Liver (tissue), 3 donors: ENCODE measurements around the gene TMEM119.

Experiments used
- CTCF ChIP-seq: fragments of 150-350 bp; IDR thresholded peaks from 2 replicates; pipeline ENCODE4 v1.5.1; 2017; ENCODE audit warnings: improper control_type of control experiment, low read depth, low read length; ENCODE audit not compliant: missing input control
- EGR1 ChIP-seq, 2 donors: IDR thresholded peaks; 2 replicates each; pipeline ENCODE4 v1.6.1; 2016 to 2018; ENCODE audit warnings: antibody characterized with exemption in 2 of 2, low read depth in 2 of 2
- FOXA1 ChIP-seq: IDR thresholded peaks from 2 replicates; pipeline ENCODE4 v1.6.1; 2016; ENCODE audit warnings: antibody characterized with exemption
- GABPA ChIP-seq, 2 donors: IDR thresholded peaks in 1 of 2; conservative IDR thresholded peaks in 1 of 2; 2 replicates each; pipeline ENCODE4 v1.6.1; 2016; ENCODE audit warnings: antibody characterized with exemption in 2 of 2, mild to moderate bottlenecking in 1 of 2, moderate library complexity in 1 of 2
- HNF4A ChIP-seq, 2 donors: conservative IDR thresholded peaks; 2 replicates each; pipeline ENCODE4 v1.6.1; 2016; ENCODE audit warnings: antibody characterized with exemption in 2 of 2, mild to moderate bottlenecking in 2 of 2
- SP1 ChIP-seq: IDR thresholded peaks from 2 replicates; pipeline ENCODE4 v1.6.1; 2018; ENCODE audit warnings: antibody characterized with exemption, mild to moderate bottlenecking
- YY1 ChIP-seq: IDR thresholded peaks from 2 replicates; pipeline ENCODE4 v1.6.1; 2016; ENCODE audit warnings: antibody characterized with exemption, mild to moderate bottlenecking
- TF ChIP-seq, protein P1 (sequence below): IDR thresholded peaks from 2 replicates; pipeline ENCODE4 v1.6.1; 2016; ENCODE audit warnings: antibody characterized with exemption, mild to moderate bottlenecking
- donor health status: healthy.
- donor health status: healthy.

DNA sequence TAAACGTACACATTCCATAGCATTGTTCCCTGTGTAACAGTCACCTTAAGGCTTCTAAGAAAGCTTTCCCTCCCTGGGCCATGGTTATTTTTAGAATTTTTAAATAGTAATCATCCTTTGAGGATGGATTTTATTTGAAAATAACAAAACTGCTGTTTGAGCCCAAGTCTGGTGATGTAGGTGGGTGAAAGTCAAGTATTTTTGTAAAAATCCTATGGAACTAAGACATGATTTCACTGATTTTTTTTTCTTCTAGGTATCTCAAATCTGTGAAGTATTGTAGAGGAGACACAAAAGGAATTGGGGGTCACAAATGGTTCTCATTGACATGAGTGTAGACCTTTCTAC, 34.1 kb downstream of the TMEM119 start:
- no peak for TF ChIP-seq CTCF
- TF ChIP-seq, protein P1, sequence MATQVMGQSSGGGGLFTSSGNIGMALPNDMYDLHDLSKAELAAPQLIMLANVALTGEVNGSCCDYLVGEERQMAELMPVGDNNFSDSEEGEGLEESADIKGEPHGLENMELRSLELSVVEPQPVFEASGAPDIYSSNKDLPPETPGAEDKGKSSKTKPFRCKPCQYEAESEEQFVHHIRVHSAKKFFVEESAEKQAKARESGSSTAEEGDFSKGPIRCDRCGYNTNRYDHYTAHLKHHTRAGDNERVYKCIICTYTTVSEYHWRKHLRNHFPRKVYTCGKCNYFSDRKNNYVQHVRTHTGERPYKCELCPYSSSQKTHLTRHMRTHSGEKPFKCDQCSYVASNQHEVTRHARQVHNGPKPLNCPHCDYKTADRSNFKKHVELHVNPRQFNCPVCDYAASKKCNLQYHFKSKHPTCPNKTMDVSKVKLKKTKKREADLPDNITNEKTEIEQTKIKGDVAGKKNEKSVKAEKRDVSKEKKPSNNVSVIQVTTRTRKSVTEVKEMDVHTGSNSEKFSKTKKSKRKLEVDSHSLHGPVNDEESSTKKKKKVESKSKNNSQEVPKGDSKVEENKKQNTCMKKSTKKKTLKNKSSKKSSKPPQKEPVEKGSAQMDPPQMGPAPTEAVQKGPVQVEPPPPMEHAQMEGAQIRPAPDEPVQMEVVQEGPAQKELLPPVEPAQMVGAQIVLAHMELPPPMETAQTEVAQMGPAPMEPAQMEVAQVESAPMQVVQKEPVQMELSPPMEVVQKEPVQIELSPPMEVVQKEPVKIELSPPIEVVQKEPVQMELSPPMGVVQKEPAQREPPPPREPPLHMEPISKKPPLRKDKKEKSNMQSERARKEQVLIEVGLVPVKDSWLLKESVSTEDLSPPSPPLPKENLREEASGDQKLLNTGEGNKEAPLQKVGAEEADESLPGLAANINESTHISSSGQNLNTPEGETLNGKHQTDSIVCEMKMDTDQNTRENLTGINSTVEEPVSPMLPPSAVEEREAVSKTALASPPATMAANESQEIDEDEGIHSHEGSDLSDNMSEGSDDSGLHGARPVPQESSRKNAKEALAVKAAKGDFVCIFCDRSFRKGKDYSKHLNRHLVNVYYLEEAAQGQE = no peak
- TF ChIP-seq SP1 = no peak
- no peak for TF ChIP-seq YY1
- TF ChIP-seq EGR1 (IDR thresholded peaks at IDR 0.05; ENCODE audit: low read depth in 2 of 2) = no peak
- no peak for TF ChIP-seq HNF4A (conservative IDR thresholded peaks at IDR 0.05)
- TF ChIP-seq FOXA1 = no peak
- TF ChIP-seq GABPA (IDR thresholded peaks at IDR 0.05 in 1 of 2, conservative IDR thresholded peaks at IDR 0.05 in 1 of 2) = no peak
